GM12874 (cell line): ENCODE results near the gene MYO3B.

ENCODE experiments used
- CTCF ChIP-seq: IDR thresholded peaks from 2 replicates; pipeline ENCODE4 v1.5.1; 2011; ENCODE audit warnings: low read depth, mild to moderate bottlenecking, control low read depth, low read length, moderate library complexity; ENCODE audit not compliant: insufficient read depth

Gene MYO3B

DNA sequence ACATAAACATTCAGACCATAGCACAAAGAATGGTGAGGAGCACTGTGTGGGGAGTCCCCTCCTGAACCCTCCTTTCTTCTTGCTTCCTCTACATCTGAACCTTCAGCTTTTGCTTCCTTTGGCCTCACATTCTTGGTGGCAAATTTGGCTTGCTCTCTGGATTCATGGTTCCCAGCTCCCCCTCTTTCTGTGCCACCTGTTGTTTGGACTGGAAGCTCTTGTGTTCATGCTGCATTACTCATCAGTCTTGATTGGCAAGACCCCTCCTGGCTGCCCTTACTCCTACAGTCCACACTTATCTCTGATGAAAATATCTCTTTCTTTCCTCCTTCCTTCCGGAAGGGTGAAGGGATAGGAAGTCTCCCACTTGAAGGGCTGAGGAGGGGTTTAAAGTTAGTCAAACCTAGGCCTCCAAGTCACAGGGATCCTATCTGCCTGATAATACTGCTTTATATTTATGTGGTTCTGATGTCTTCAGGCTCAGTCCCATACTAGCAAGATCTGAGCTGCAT lies 70.0 kb downstream of the MYO3B start:
- TF ChIP-seq CTCF = no peak

GRCh38 chr2:170248574-170249393 lies 70.8 kb downstream of the MYO3B start:
- no peak for TF ChIP-seq CTCF

DNA sequence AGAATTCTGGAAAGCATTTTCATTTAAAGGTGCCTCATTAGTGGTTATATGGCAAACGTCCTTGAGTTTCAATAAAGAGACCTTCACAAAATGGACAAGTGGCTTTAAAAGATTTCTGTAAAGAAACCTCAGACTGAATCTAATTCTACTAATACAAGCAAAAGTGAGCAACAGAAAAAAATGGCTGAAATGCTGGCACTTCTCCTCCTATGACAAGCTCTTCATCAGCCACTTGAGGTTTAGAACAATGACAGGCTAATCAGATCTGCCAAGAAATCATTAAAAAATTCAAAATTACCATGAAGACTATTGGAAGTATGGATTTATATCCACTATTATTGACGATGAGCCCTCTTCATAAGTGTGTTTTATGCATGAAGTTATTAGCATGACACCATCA lies 71.8 kb downstream of the MYO3B start:
- no peak for TF ChIP-seq CTCF

DNA sequence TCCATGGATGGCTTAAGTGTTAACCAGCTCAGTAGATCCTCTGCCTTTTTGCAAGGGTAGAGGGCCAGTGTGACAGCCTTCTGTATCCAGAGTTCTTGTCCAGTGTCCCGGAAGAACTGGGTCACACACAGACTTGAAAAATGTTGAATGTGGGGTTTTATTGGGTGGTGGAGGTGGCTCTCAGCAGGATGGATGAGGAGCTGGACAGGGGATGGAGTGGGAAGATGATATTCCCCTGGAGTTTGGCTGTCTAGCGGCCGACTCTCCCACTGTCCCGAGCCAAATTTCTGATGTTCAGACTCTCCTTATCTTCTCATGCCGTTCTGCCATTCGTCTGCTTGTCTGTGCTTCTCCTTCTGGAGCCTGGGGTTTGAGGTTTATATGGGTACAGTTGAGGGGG lies 72.6 kb downstream of the MYO3B start:
- no peak for TF ChIP-seq CTCF

GRCh38 chr2:170252414-170252813 lies 74.5 kb downstream of the MYO3B start:
- TF ChIP-seq CTCF = no peak

DNA sequence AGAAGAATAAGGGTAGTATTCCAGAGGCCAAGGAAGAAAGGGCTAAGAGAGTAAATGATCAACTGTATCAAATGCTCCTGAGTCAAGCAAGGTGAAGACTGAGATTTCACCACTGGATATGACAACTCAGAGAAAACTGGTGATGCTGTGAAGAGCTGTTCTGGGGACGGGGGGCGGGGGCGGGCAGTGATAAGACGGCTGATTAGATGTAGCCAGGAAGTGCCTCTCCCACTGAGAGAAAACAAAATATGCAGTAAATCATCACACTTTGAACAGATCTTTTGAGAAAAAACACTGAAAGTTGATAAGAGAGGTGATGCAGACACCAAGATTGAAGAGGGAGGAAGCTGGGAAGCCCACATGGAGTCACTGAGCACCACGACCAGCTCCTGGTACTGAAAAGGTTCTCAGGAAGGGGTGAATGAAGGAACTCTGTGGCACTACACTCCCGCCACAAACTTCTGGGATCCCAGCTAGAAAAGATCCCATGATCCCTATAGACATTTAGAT lies 75.8 kb downstream of the MYO3B start:
- no peak for TF ChIP-seq CTCF

- no peak for TF ChIP-seq CTCF
Observed at GRCh38 chr2:170254293-170254732, 76.4 kb downstream of the MYO3B start.
